HG03064 (cell line): ENCODE data around the gene BCL2.

Source experiments
- ATAC-seq: cut with Tn5 transposase; IDR thresholded peaks from one replicate; pipeline ENCODE4 v1.9.1; 2021; ENCODE audit warnings: low read depth; ENCODE audit not compliant: unreplicated experiment

Gene BCL2

DNA sequence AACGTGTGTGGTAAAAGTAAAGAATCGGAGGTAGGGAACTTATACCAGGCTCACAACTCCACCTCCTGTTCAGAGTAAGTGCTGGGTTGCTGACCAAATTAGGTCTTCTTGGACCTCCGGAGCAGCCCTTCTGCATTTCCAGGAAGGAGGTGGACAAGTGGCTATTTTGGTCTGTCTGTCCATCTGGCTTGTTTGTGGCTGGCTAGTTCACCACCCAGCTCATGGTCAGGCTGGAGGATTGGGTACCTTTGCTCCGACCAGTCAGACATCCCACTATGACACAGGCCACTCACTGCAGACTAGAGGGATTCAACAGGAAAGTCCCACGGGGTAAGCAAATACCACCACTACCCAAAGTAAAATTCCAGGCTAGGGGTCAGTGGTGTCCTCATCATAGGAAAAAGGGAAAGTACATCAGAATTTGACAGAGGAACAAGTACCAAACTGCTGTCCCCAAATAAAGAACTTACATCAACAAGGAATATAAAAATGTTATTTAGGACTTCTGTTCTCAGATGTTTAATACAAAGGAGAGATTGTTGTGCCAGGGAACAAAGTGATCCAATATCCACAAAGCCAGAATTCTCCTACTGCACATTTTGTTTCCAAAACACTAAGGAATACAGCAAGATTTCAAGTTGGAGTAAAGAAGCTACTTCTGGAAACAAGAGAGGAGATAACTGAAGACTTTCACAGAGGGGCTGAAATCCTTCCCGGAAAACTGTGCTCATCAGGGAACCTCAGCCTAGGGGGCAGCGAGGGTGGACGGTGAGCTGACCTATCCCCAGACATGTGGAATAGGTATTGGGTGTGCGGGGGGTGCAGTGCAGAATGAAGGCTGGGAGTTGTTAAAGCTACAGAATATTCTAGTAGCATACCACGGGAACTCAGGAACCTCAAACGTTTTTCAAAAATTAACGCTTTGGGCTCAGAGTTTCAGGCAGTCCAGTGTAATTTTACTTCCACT is 56.9 kb downstream of the BCL2 start:
- ATAC-seq: no peak

DNA sequence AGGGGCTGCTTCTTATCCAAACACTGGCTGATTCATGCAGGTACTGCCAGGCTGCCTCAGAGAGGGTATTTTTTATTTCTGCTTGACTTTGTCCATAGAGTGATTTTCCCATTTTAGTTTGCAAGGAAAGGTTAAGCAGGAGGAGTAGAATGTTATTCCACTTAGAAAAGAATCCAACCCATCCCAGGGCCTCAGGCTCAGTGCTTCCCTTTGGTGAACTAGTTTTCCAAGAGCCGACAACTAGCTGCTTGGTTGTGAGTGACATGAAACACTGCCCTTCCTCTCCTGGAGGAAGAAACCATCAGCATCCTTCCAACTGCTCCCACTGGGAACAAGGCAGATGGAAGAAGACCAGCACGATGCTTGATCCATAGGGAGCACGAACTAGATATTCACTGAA is 58.5 kb downstream of the BCL2 start:
- no peak for ATAC-seq

DNA sequence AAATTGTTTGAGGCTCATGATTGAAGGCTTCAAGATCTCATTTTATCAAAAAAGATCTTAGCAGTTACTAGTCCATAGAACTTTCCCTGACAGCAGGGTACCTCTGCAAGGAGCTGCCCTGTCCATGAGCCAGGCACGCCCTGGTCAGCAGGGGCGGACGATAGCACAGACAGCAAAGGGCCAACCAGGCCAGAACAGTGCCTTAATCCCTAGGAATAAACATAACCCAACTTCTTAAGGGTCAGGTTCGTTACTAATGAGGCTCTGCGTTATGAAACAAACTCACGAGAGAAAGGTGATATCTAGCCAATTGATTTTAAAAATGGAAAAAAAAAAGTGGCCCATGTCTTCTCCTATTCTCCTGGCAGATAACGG is 59.2 kb downstream of the BCL2 start:
- no peak for ATAC-seq

DNA sequence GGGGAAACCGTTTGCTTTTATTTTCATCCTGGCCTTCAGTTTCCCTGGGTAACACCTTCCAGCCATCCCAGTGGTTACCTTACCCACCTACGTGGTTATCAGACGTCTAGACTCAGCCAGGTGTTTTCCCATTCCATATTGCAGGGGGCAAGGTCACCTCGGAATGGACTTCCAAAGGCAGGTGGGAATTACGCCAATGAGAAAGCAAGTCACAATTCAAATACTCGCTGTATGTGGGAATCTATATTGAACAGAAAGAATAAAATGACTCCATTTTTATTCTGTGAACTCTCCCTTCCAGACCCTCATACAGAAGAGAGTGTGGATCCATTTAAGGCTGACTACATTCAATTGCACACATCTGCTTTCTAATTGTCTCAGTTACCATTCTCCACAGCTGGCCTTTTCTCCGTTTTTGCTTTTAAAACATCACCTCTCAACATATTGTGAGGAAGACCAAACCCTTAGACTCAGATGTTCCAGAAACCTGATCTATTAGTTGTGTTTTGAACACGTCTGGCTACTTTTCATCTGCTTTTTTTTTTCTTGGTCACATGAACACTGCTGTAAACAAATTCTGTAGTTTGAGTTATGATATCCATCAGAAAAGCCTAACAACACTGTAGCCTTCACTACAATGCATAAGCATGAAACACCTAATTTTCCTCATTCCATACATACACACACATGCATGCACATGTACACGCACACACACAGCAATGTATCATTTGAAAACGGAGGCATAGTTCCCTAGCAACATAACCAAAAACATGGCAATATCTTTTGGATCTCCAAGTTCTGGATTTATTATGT is 59.8 kb downstream of the BCL2 start:
- no peak for ATAC-seq

DNA sequence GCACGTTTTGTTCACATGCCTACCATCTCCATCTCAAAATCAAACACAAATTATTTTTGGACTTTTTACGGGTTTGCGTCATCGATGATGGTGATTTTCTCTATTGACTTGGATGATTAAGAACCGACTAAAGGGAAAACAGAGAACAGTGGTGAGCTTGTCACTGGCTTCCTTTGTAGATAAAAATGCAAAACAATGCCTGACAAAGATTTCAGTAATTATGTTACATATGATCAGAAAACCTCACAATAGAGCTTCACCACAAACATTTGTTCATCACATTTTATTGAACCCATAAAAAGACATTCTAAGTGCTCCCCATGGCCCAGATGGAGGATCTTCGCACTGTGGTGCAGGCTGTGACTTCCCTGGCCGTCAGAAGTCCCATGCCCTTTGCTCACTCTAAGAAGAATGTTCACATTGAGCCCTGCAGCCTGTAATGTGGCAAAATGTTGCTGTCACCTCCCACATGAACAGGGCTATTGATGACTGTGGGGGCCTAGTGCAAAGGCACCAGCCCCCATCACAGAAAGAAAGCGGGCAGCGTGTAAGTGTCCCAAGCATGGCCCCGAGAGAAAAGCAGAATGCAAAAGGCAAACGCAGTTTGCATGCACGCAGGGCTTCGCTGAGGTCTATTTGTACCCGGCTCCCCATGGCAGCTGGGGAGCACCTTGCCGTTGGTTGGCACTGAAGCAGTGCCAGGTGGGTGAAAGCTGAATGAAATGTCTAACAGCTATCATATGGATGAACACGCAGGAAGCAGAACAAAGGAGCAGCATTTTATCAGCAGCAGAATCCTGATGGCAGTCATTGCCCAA is 60.6 kb downstream of the BCL2 start:
- ATAC-seq: no peak

DNA sequence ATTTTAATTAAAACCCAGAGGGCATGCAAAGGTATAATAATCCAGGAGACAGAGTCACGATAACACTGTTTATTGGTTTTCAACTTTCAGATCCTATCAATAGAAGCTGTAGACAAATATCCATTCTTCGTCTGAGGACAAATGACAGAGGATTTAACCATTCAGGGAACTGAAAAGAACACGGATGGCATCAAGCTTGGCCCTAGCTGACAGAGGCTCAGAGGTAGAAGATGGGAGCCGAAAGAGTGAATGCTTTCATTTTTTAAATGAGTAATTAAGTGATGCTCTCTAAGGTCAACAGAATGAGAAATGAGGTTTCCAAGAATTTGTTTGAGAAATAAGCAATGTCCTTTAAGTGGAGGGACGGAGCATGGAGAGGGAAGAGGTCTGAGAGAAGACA is 62.1 kb downstream of the BCL2 start:
- no peak for ATAC-seq

DNA sequence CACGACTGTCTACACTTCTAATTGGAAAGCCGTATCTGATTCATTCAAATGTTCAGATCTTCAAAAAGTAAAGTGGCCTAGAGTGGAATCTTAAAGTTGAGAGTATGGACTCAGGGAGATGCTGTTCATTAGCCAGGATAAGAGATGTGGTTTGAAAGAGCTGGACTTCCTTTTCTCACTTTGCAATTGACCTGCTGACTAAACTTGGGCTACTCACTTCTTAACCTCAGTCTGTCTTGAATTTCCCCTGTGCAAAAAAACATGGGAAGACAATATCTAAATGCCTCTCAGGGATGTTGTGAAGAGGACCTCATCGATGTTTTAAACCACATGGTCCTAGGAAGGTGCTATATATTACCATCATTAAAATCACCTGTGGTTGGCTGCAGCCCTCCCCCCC is 64.1 kb downstream of the BCL2 start:
- ATAC-seq: no peak

DNA sequence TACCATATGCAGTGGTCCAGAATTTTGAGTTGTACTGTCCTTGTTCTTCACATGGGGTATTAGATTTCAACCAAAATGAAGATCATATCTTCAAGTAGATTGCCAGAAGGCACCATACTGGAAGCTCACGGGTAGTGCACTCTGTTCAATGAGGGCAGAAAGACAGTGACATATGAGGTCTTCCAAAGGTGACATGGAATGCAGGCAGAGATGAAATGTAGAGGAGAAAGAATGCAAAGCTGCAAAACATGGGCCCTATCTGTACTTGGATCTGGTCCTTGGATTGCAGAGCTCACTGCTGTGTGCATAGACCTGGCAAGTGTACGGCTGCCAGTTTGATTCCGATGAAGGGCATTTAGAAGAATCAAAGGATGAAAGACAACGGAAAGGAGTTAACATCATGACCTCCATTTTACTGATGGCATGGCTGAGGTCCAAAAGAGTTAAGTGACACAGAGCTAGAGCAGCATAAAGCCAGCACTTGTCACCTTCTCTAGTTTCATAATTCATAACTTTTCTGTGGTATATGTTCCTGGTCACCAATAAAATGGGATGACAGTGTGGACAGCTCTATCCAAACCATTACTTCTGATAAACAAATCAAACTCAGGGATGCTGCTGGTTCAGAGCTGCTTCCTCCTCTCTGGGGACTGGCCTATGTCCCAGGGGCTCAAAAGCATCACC is 64.7 kb downstream of the BCL2 start:
- no peak for ATAC-seq

DNA sequence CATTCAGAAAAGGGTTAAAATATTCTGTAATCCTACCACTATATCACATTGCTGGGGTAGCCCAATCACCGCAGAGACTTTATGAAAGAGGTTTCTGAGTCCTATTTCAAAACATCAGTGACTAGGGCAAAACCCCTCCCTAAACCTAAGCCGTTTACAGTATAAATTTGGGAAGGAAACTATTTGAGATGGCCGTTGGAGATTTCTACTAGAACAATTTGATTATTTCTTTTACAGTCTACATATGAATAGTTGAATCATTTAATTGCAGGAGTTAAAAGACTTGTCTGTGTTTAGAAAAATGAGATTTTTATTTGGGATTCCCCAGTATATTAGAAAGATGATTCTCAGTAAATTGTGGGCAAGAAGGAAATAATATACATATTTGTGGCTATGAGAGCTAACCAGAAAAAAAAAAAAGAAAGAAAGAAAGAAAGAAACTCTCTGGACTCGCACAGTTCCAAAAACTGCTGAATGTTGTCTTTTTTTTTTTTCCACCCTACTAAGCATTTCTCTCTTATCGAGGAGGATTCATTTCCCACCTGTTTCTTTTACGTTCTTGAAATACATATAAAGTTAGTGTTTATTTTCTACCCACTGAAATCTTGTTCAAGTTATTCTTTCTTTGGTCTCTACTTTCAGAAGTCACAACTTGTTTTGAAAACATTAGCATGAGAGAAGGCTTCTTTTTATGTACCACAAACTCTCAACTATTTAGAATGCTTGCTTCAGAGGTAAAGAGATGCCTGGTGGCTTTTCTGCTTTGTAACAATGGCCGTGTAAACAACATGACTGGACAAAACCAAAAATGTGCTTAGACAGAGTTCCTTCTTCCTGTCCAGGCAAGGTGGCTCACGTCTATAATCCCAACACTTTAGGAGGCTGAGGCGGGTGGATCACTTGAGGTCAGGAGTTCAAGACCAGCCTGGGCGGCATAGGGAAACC is 65.9 kb downstream of the BCL2 start:
- no peak for ATAC-seq

DNA sequence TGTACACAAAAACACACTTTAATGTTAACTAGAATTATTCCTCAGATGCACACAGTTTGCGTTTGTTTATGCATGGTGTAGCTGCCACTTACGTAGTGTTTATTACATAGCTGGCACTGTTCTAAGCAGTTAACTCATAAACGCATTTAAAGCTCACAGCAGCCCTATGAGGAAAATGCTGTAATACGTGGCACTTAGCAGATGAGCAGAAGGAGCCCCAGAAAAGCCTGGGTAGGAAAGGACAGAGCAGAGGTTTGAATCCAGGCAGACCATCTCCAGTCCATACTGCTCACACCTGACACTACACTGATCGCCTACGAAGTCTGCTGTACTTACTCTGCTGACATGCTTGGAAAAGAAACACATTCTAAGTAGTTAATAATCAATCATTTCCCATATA is 66.6 kb downstream of the BCL2 start:
- no peak for ATAC-seq

DNA sequence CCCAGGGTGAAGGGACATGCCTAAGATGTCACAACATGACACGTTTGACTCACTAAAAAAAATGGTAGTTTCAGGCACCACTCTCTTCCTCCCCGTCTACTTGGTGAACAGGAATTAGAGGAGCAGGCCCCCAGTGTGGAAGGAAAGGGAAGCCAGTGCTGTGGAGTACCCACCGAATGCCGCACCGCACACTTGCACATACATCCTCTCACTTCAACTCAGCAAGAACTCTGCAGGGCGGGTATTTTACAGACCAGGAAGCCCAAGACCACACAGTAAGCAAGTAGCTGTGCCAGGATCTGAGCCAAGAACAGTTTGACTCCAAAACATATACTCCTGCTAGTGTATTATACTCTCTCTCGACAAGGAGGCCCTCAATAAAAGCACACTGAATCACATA is 69.8 kb downstream of the BCL2 start:
- no peak for ATAC-seq

DNA sequence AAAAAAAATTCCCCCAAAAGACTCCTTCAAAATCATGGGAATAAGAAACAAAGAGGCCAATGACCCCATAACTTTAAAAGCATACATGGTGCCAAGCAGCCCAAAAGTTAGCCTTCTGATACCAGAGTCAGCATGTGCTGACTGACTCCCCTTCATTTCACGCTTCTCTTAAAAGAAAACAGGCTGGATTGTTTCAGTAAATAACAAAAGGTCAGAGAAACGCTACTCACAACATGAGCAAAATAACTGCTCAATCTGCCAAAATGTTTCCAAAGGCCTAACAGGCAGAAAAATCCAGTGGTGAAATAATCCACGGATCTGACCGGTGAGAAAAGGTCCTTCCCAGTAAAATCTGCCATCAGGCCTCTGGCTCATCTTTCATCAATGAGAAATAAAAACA is 71.6 kb downstream of the BCL2 start:
- ATAC-seq: no peak

DNA sequence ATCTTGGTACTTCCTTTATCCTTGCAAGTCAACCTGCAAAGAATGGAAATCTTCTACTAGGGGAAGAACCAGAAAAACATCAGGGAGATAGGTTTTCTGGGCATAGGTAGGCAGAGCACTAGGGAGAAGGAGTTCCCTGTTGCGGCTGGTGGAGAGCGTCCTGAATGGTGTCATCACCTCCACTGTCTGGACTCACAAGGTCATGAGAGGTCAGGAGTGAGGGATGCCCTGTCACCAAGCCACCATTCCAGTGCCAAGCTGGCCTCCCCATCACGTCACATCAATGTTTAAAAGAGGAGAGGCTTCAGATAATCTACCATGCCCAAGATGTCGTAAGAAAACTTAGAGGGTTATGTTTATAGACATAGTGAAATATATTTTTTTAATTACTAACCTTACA is 72.1 kb downstream of the BCL2 start:
- no peak for ATAC-seq

DNA sequence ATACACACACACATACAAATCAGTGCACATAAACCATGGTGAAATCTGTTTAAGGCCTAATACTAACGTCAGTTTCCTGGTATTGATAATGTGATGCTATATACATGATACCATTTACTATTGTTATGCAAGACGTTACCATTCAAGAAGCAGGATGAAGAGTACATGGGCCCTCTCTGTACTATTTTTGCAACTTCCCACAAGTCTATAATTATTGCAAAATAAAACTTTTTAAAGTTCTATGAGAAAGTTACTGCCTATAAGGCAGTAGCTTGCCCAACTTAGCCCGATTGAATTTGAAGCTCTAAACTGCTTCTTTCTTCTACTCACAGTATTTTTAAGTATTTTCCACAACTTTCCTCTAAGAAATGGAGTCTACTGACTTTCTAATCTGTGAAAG is 74.0 kb downstream of the BCL2 start:
- ATAC-seq: no peak

DNA sequence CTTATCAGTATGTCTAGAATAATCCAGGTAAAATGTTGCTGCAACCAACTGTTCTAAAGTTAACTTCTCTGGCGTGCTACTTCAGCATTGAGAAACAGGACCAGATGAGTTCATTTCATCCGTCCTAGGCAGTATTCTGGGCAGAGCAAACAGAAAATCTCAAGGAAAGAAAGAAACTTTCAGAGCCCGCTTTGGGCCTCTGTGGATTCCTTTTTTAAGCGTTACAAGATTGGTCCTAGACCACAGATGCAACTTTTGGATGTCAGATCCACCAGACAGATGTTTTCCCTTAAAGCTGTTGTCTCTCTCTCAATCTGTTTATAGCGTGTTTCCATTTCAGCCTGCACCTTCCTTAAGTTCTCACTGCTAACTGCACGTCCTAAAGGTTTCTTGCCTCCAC is 75.0 kb downstream of the BCL2 start:
- no peak for ATAC-seq

DNA sequence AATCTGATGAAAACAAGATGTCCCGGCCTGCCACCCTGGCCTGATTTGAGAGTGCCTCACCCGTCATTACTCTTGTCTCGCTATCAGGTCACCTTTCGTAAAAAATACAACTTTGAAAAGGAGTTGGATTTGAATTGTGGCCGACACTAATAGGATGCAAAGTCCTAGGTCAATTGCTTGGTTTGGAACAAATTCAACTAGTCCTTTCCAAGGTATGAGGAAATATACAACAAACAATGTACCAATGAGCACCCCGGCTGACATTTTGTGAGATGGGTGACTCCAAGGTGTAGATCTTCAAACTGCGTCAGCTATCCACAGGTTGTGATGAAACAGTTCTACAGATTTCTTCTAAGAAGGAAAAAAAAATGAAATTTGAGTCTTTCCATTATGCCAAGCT is 77.8 kb downstream of the BCL2 start:
- no peak for ATAC-seq

DNA sequence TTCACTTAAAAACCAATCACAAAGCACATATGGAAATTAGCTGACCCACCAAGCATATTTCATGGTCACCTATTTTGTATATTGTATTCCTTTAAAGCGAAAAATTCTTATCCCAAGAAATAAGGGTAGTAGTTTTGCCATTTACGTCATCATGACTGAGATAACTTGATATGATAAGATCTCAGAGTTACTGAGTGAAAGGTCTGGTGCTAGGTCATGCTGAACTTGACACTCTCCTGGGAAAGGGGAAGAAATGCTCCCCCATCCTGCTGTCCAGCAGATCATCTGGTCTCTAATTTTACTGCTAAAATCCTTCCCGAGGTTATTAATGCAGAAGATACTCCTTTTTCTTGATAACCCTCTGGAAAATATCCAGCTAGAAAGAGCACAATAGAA is 78.3 kb downstream of the BCL2 start:
- no peak for ATAC-seq

DNA sequence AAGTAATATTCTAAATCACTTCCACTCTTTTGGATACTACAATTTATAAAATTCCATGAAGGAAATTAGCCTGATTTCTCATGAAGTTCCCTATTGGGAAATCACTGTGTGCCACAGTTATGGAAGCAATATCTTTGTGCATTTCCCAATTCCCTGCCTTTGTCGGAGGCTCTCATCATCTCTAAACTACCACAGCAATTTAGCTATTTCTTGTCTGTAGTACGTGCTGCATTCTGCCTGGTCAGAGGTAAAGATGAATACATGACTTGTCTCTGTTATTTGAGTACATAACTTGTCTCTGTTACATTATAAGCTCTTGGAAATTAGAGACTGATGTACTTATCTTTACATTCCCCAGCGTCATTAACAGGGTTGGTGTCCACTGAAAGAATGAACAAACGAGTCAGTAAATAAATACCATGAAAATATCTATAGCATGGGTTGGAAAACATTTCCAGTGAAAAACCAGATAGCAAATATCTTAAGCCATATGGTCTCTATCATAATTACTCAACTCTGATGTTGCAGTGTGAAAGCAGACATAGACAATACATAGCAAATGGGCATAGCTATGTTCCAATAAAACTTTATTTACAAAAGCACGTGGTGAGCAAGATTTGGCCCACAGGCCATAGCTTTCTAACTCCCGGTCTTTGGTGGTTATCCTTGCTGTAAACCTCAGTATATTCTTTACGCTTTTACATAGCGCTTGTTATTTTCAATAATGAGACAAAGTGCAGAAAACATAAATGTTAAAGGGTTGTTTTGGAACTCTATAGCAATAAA is 78.8 kb downstream of the BCL2 start:
- no peak for ATAC-seq

DNA sequence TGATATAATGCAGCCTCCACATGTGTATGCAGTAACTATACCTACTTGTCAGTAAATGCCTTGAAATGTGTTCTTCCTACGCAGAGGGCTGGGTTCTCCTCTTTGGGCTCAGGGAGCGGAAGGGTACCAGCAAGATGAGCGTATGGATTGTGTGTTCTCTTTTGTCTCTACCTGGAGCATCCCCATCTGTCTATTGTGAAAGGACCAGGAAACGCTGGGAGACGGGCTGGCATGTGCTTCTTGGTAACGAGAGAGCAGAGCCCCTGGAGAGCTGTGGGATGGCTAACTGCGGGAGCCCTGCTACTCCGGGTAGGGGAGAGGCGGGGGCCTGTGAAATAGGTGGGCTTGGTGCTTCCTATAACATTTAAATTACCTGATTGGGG is 80.9 kb downstream of the BCL2 start:
- no peak for ATAC-seq
